Activated CD8-positive, alpha-beta memory T cell treated with anti-CD3 and anti-CD28 coated beads for 24 hours (primary cell): Measurements from ENCODE around the gene CLEC14A.

Experiments
- DNase-seq: peaks from one replicate; pipeline ENCODE4 v3.0.0-alpha.2; 2020

Gene CLEC14A

GRCh38 chr14:38248321-38249028 is 7.4 kb downstream of the CLEC14A start:
- no peak for DNase-seq

- DNase-seq, result no peak
Observed at GRCh38 chr14:38243696-38244240, 12.1 kb downstream of the CLEC14A start.

- no peak for DNase-seq
Observed at GRCh38 chr14:38238878-38239277, 17.0 kb downstream of the CLEC14A start.

- DNase-seq, result no peak
Observed at GRCh38 chr14:38238332-38238731, 17.6 kb downstream of the CLEC14A start.

GRCh38 chr14:38233218-38233617 is 22.7 kb downstream of the CLEC14A start:
- no peak for DNase-seq

- no peak for DNase-seq
Observed at GRCh38 chr14:38226366-38226765, 29.5 kb downstream of the CLEC14A start.

GRCh38 chr14:38225946-38226345 is 29.9 kb downstream of the CLEC14A start:
- no peak for DNase-seq

- DNase-seq, result no peak
Observed at GRCh38 chr14:38224338-38224737, 31.6 kb downstream of the CLEC14A start.

GRCh38 chr14:38221077-38221476 is 34.8 kb downstream of the CLEC14A start:
- DNase-seq, result no peak

- DNase-seq, result no peak
Observed at GRCh38 chr14:38217553-38217952, 38.3 kb downstream of the CLEC14A start.

- no peak for DNase-seq
Observed at GRCh38 chr14:38213001-38213400, 42.9 kb downstream of the CLEC14A start.

GRCh38 chr14:38212111-38212510 is 43.8 kb downstream of the CLEC14A start:
- DNase-seq, result no peak

- no peak for DNase-seq
Observed at GRCh38 chr14:38211255-38211735, 44.6 kb downstream of the CLEC14A start.

- no peak for DNase-seq
Observed at GRCh38 chr14:38210587-38211216, 45.2 kb downstream of the CLEC14A start.

GRCh38 chr14:38209572-38210557 is 46.0 kb downstream of the CLEC14A start:
- peak; percentile 59 for DNase-seq

- DNase-seq, result no peak
Observed at GRCh38 chr14:38208618-38209562, 47.0 kb downstream of the CLEC14A start.

GRCh38 chr14:38207736-38208617 is 47.9 kb downstream of the CLEC14A start, which contains the start of gene SSTR1:
Gene SSTR1, plus strand, starts transcription at chr14:38207904. Its CDS starts 1,486 bp downstream, at chr14:38209390.
- peak; percentile 58 for DNase-seq

- DNase-seq, result no peak
Observed at GRCh38 chr14:38207377-38207735, 48.5 kb downstream of the CLEC14A start.

- DNase-seq, result no peak
Observed at GRCh38 chr14:38206689-38207376, 49.1 kb downstream of the CLEC14A start.
